ENCODE data around the gene RXFP2.

RXFP2 gene

DNA sequence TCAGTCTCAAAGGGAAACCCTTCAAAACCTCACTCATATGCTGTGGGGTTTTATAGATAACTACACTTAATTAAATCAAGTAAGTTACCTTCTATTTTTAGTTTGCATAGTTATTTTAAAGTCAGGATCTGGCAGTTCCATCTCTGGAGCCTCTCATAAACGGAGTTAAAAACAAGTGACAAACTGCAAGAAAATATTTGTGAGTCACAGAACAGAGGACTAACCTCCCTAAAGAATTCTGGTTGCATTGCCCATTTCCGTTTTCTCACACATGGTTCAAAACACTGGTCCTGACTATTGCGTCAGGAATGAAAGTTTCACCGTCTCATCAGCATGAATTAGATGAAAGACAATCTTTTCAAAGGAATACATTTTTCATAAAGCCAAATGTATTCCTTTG lies 10.6 kb downstream of the RXFP2 start:
- TF ChIP-seq ZBTB49 (tag by site-specific recombination; IDR thresholded peaks at IDR 0.05; ENCODE audit: low read depth) (no peak), TSHZ1 (tag by site-specific recombination; IDR thresholded peaks at IDR 0.05; ENCODE audit: borderline replicate concordance) (no peak), ZNF302 (tag by site-specific recombination; IDR thresholded peaks at IDR 0.05; ENCODE audit: low read depth) (no peak), GLI2 (tag by site-specific recombination; IDR thresholded peaks at IDR 0.05; ENCODE audit: borderline replicate concordance, low read depth) (no peak), ZNF623 (tag by site-specific recombination; IDR thresholded peaks at IDR 0.05) (no peak), ZBTB48 (tag by site-specific recombination; IDR thresholded peaks at IDR 0.05) (no peak), ZNF596 (tag by site-specific recombination; IDR thresholded peaks at IDR 0.05) (no peak), CTCF (tag by site-specific recombination; IDR thresholded peaks at IDR 0.05) (no peak), PRDM1 (tag by site-specific recombination; IDR thresholded peaks at IDR 0.05) (no peak)
- Histone ChIP-seq H3K4me1 (ENCODE audit: control insufficient read depth, insufficient read depth, low read length) (no peaks in the 10 kb centered on the region), H3K27ac (ENCODE audit: extremely low read depth, low read depth, low read length) (no peak overlapping the region), H3K4me3 (ENCODE audit: low read depth, low read length) (no peak overlapping the region), H3K36me3 (ENCODE audit: control insufficient read depth in 2 of 2, insufficient read depth in 1 of 2, low read length in 2 of 2) (no peaks in the 10 kb centered on the region), H3K9me3 (ENCODE audit: control insufficient read depth, insufficient read depth, low read depth, low read length) (no peaks in the 10 kb centered on the region)
- CTCF ChIA-PET = no interaction called here
- POLR2A ChIA-PET = no interaction called here

DNA sequence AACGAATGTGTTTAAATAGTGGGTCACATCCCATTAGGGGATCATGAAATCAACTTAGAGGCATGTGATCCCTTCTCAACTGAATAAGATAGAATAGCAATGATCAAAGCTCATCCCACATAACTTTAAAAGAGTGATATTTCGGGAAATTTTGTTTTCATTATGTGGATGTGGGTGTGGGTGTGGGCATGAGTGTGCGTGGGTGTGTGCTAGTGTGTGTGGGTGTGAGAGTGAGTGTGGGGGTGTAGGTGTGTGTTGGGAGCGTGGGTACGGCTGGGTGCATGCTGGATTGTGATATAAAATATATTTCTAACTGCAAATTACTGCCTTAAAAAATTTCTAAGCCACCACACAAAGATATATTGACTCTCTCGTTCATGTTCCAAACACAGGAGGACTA lies 15.9 kb downstream of the RXFP2 start:
- H3K36me3 ChIP-seq (ENCODE audit: control insufficient read depth in 2 of 2, insufficient read depth in 1 of 2, low read length in 2 of 2) = no peaks in the 10 kb centered on the region
- no peaks in the 10 kb centered on the region for H3K4me1 ChIP-seq (ENCODE audit: control insufficient read depth, insufficient read depth, low read length)
- TF ChIP-seq ZNF174 (tag by site-specific recombination; IDR thresholded peaks at IDR 0.05) (no peak), ZNF10 (tag by site-specific recombination; IDR thresholded peaks at IDR 0.05) (no peak), ZFHX2 (tag by site-specific recombination; conservative IDR thresholded peaks at IDR 0.05) (peak; percentile 90), EGR2 (tag by site-specific recombination; IDR thresholded peaks at IDR 0.05; ENCODE audit: low read depth) (peak; percentile 94)
- TF ChIP-seq, protein P1, sequence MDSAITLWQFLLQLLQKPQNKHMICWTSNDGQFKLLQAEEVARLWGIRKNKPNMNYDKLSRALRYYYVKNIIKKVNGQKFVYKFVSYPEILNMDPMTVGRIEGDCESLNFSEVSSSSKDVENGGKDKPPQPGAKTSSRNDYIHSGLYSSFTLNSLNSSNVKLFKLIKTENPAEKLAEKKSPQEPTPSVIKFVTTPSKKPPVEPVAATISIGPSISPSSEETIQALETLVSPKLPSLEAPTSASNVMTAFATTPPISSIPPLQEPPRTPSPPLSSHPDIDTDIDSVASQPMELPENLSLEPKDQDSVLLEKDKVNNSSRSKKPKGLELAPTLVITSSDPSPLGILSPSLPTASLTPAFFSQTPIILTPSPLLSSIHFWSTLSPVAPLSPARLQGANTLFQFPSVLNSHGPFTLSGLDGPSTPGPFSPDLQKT (IDR thresholded peaks at IDR 0.05; ENCODE audit: borderline replicate concordance, low read depth, low read length) = no peak
- no peak overlapping the region for H3K27ac ChIP-seq (ENCODE audit: extremely low read depth, low read depth, low read length)
- POLR2A ChIA-PET = no interaction called here
- CTCF ChIA-PET = no interaction called here
- H3K4me3 ChIP-seq (ENCODE audit: low read depth, low read length) = no peak overlapping the region
- H3K9me3 ChIP-seq (ENCODE audit: control insufficient read depth, insufficient read depth, low read depth, low read length) = no peaks in the 10 kb centered on the region
